Measurements from ENCODE around the gene VEGFD.

DNA sequence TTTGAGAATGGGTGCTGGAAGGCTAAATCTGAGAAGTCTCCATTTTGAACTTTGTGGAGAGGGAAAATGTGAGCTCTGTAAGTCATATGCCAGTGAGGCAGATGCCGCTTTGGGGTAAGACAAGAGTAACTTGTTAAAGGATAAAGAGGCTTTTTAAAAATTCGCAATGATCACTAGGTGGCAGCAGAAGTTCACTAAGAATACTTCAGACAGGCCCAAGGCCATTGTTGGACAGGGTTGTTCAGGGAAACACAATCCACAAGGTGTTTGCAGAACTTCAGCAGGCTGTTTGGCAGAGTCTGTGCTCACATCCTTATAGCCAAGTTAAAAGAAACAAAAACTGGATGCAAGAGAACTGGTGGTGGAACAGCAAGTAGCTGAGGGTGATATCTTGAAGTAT lies 35.2 kb downstream of the VEGFD start:
- no peak for TF ChIP-seq EP300 (IDR thresholded peaks at IDR 0.05)
- TF ChIP-seq CTCF (IDR thresholded peaks at IDR 0.05), result peak in 5 of 7 experiments; percentile 27 to 50 (median 35)

Data from stomach (tissue), 4 donors.